Dermis lymphatic vessel endothelial cell (primary cell): ENCODE measurements around the gene C1orf226. TPM values are rescaled to one million over a fixed set of nuclear protein-coding genes. Genes with fewer than 3 reads are reported as not detected.

ENCODE experiments used
- total RNA-seq: library from RNA; depleted of rRNA; stranded (reverse); fragments of >200 nt; gene quantifications from 2 replicates; pipeline ENCODE4 v1.2.1, GENCODE V29; 2014

C1orf226 gene
- total RNA-seq: under 0.01 TPM in 2 replicates

GRCh38 chr1:162381383-162381782 lies at the start of gene C1orf226:
C1orf226 (plus strand) TSS chr1:162381728; CDS start chr1:162381902, 174 bp downstream.

GRCh38 chr1:162376691-162377090 lies 4.8 kb upstream of the C1orf226 start, which contains the start of gene SPATA46:
SPATA46 (minus strand) TSS chr1:162376854; CDS start chr1:162376790, 64 bp downstream.

DNA sequence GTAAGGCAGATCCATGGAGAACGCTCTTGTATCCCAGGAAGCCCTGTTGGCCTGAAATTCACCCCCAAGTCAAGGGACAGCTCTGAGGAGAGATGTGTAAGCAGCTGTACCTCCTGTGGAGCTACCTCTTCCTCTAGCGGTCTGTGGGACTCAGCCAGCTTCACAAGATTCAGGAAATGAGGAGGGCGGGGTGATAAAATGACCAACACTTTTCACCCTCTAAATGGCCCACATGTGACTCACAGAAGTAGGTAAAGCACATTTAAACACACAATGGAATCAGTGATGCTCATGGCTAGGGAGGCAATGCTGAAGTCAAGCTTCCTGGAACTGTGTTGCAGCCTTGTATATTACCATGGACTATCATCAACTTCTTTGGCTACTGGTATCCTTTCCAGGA lies 30.5 kb downstream of the C1orf226 start, which contains the start of gene SH2D1B:
Gene SH2D1B (minus strand): TSS at position 135 of the 400 bp plus-strand sequence. CDS start 120 bp downstream, at position 15.

Other genes starting within 250 kb of the C1orf226 start
- not detected in 2 replicates for gene SPATA46, start 4.9 kb upstream of the C1orf226 start, total RNA-seq
- gene SH2D1B, start 30.4 kb downstream of the C1orf226 start, total RNA-seq: not detected in 2 replicates
- gene UHMK1, start 116.1 kb downstream of the C1orf226 start, total RNA-seq: 50.1 and 58.8 TPM in 2 replicates
- 38.0 and 54.1 TPM in 2 replicates for gene UAP1, start 180.0 kb downstream of the C1orf226 start, total RNA-seq